ENCODE results near the gene RBFOX2. TPM values are rescaled to one million over a fixed set of nuclear protein-coding genes. Genes with fewer than 3 reads are reported as not detected.
"Not testable (repeated sequence)": the region's sequence is repeated elsewhere in the genome, so short reads cannot be mapped to it uniquely, and the experiment has no call there.

Gene RBFOX2
- total and polyA plus RNA-seq, 2 of the 8 experiments (the other 6 are each of a cell fraction or from before 2014, with no cell fraction given): 121 to 122 TPM

DNA sequence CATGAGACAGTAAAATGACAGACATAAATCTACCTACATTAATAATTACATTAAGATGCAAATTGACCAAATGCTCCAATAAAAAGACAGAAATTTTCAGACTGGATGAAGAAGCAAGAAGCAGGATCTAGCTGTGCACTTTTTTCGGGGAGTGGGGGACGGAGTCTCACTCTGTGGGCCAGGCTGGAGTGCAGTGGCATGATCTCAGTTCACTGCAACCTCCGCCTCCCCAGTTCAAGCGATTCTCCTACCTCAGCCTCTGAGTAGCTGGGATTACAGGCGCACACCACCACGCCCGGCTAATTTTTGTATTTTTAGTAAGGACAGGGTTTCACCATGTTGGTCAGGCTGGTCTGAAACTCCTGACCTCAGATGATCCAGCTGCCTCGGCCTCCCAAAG, 222.0 kb downstream of the RBFOX2 start:
- H3K9ac ChIP-seq (replicated peaks in 1 of 4; ENCODE audit: extremely low read depth in 1 of 4, low read depth in 3 of 4, low read length in 3 of 4); H3K56ac ChIP-seq (replicated peaks; ENCODE audit: insufficient read length, low read depth, low read length); H2BK5ac ChIP-seq (ENCODE audit: low read depth, low read length); H3K9me3 ChIP-seq (ENCODE audit: insufficient read depth in 2 of 2, low read depth in 1 of 2, low read length in 1 of 2); H2BK12ac ChIP-seq (ENCODE audit: low read depth, low read length); H3K18ac ChIP-seq (ENCODE audit: extremely low read depth, low read length); H3K27ac ChIP-seq (ENCODE audit: low read depth, low read length); H3K14ac ChIP-seq (ENCODE audit: insufficient read length); H4K8ac ChIP-seq (ENCODE audit: extremely low read depth, insufficient read depth, low read length); H3K4me1 ChIP-seq (replicated peaks in 1 of 4; ENCODE audit: control insufficient read depth in 3 of 4, insufficient read depth in 4 of 4, low read length in 3 of 4); H3K4ac ChIP-seq (replicated peaks; ENCODE audit: insufficient read length, low read depth, low read length); H4K5ac ChIP-seq (ENCODE audit: insufficient read length, low read depth, low read length); H2AFZ ChIP-seq (ENCODE audit: low read length); H2BK15ac ChIP-seq (ENCODE audit: low read length); H3K4me3 ChIP-seq (ENCODE audit: extremely low read depth in 1 of 4, insufficient read depth in 2 of 4, low read depth in 3 of 4, low read length in 4 of 4); H2BK120ac ChIP-seq (replicated peaks; ENCODE audit: low read depth, low read length); POLR2A ChIA-PET (ENCODE audit: partially characterized antibody); H3K79me1 ChIP-seq (ENCODE audit: low read depth, low read length); CTCF ChIA-PET (ENCODE audit: partially characterized antibody); H3K27me3 ChIP-seq (replicated peaks in 1 of 4; ENCODE audit: control insufficient read depth in 3 of 4, extremely low read depth in 1 of 4, insufficient read depth in 3 of 4, low read length in 3 of 4); H4K91ac ChIP-seq (replicated peaks; ENCODE audit: insufficient read length, low read length); FAIRE-seq; H3K4me2 ChIP-seq (ENCODE audit: insufficient read depth in 1 of 2, low read depth in 2 of 2, low read length in 2 of 2); H4K20me1 ChIP-seq (replicated peaks in 1 of 2; ENCODE audit: control insufficient read depth in 1 of 2, insufficient read depth in 2 of 2, low read length in 2 of 2); DNase-seq (ENCODE audit: low read depth in 1 of 2, low spot score in 2 of 2); H2BK20ac ChIP-seq (ENCODE audit: low read length); H3K23ac ChIP-seq (ENCODE audit: insufficient read length); H3K23me2 ChIP-seq (ENCODE audit: low read depth, low read length); H2AK5ac ChIP-seq (ENCODE audit: low read depth, low read length): not testable (repeated sequence)
- Histone ChIP-seq H3K36me3 (ENCODE audit: control insufficient read depth in 2 of 4, insufficient read depth in 4 of 4, low read length in 3 of 4) (peaks cover 0 to 26% (median 10%) of the 10 kb centered on the region in 4 experiments; a peak in 6 of 8 replicates), H3K79me2 (ENCODE audit: control insufficient read depth in 1 of 2, insufficient read depth in 2 of 2, low read length in 2 of 2) (peaks cover 7 to 33% of the 10 kb centered on the region in 2 experiments; a peak in 3 of 4 replicates)
- WGBS, 2 experiments (ENCODE audit: extremely low coverage in 1 of 2, insufficient coverage in 1 of 2, insufficient read length in 1 of 2, insufficient replicate concordance in 2 of 2, low coverage in 1 of 2, low lambda C conversion rate in 2 of 2, missing lambda C conversion rate in 1 of 2): 98% methylated on average over 8 of the region's 8 CpGs; no CpG with 5 or more reads in 1 of the 2 experiments

All from H1 (cell line).